Measurements from ENCODE around the gene HAGHL. TPM values are rescaled to one million over a fixed set of nuclear protein-coding genes. Genes with fewer than 3 reads are reported as not detected.

HAGHL gene
- total RNA-seq, 1 experiment from 2014 or later: 2.5 TPM

GRCh38 chr16:761625-762513 lies 35.0 kb downstream of the HAGHL start:
- Histone ChIP-seq H3K27ac (ENCODE audit: low read depth, low read length, poor library complexity, severe bottlenecking) (no peak overlapping the region), H3K4me1 (ENCODE audit: insufficient read depth, low read length, poor library complexity, severe bottlenecking) (no peaks in the 10 kb centered on the region), H3K27me3 (replicated peaks; ENCODE audit: insufficient read depth, low read depth, low read length, poor library complexity) (no peaks in the 10 kb centered on the region), H3K9me3 (ENCODE audit: low read depth, low read length, poor library complexity, severe bottlenecking) (no peaks in the 10 kb centered on the region), H3K4me3 (ENCODE audit: low read depth, low read length, poor library complexity, severe bottlenecking) (no peak overlapping the region), H3K36me3 (ENCODE audit: insufficient read depth, low read length, poor library complexity, severe bottlenecking) (no peaks in the 10 kb centered on the region)
- no TSS peak for BruUV-seq (replicated peaks)
- DNase-seq (ENCODE audit: low spot score): no peak
- ChIA-PET POLR2A (ENCODE audit: low non-redundant PET) (no interaction called here), CTCF (no interaction called here)
- TF ChIP-seq EZH2 (IDR thresholded peaks at IDR 0.05; ENCODE audit: borderline replicate concordance, low read depth, low read length, poor library complexity, severe bottlenecking) (no peak), CTCF (conservative IDR thresholded peaks at IDR 0.05; ENCODE audit: low read depth, low read length) (no peak)
- intact Hi-C loops (cut with micrococcal nuclease; ENCODE audit: unreplicated experiment): no loop called here

DNA sequence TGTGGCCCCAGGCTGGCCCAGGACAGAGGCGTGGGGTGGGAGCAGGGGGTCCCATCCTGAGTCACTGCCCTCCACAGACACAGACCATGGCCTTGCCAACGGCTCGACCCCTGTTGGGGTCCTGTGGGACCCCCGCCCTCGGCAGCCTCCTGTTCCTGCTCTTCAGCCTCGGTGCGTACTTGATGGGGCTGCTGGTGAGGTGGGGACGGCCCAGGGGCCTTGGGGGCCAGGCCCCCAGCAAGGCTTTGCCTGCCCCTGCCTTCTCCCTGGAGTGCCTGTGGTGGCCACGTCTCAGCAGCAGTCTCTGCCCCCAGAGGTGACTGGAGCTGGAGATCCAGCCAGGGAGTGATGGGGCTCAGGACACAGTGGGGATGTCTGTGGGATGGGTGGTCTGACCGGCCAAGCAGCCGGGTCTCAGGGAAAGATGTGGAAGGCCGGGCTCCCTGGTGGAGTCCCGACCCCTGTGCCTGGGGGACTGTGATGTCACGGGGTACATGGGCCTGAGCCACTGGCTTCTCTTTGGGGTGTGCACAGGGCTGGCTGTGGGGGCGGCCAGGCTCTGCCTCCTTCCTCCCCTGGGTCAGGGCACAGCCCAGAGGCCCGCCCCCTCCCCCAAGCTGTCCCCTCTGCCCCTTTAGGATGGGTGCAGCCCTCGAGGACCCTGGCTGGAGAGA lies 35.8 kb downstream of the HAGHL start:
- no peaks in the 10 kb centered on the region for H3K9me3 ChIP-seq (ENCODE audit: low read depth, low read length, poor library complexity, severe bottlenecking)
- no peaks in the 10 kb centered on the region for H3K27me3 ChIP-seq (replicated peaks; ENCODE audit: insufficient read depth, low read depth, low read length, poor library complexity)
- H3K4me1 ChIP-seq (ENCODE audit: insufficient read depth, low read length, poor library complexity, severe bottlenecking): no peaks in the 10 kb centered on the region
- no peak overlapping the region for H3K4me3 ChIP-seq (ENCODE audit: low read depth, low read length, poor library complexity, severe bottlenecking)
- no peak overlapping the region for H3K27ac ChIP-seq (ENCODE audit: low read depth, low read length, poor library complexity, severe bottlenecking)
- intact Hi-C loops (cut with micrococcal nuclease; ENCODE audit: unreplicated experiment): no loop called here
- no peaks in the 10 kb centered on the region for H3K36me3 ChIP-seq (ENCODE audit: insufficient read depth, low read length, poor library complexity, severe bottlenecking)
- ChIA-PET POLR2A (ENCODE audit: low non-redundant PET) (no interaction called here), CTCF (no interaction called here)
- TF ChIP-seq EZH2 (IDR thresholded peaks at IDR 0.05; ENCODE audit: borderline replicate concordance, low read depth, low read length, poor library complexity, severe bottlenecking): no peak
- no TSS peak for BruUV-seq (replicated peaks)
- no peak for DNase-seq (ENCODE audit: low spot score)

DNA sequence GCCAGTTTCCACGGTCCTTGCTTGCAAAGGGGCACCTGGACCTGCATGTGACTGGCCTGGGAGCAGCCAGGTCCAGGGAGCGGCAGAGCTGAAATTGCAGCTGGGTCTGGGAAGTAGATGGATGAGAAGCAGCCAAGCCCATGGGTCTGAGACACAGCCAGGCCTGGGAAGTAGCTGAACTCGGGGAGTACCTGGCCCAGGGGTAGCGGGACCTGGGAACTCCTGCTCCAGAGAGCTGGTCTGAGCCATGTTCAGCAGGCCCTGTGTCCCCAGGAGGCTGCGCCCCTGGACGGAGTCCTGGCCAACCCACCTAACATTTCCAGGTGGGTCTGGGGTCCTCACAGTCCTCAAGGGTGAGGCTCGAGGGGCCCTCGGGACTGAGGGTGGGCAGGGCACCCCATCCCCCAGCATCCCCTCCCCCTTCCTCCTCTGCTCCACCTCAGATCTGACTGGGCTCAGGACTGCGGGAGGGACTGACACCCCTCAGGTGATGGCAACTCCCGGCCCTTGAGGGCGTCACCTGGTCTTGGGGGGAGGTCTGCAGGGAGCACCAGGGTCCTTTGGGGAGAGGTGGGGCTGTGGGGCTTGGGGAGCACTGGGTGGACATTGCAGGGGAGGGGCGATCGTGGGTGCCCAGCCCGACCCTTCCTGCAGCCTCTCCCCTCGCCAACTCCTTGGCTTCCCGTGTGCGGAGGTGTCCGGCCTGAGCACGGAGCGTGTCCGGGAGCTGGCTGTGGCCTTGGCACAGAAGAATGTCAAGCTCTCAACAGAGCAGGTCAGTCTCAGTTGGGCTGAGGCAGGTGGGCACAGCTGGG lies 36.7 kb downstream of the HAGHL start:
- no peaks in the 10 kb centered on the region for H3K27me3 ChIP-seq (replicated peaks; ENCODE audit: insufficient read depth, low read depth, low read length, poor library complexity)
- POLR2A ChIA-PET (ENCODE audit: low non-redundant PET): no interaction called here
- H3K36me3 ChIP-seq (ENCODE audit: insufficient read depth, low read length, poor library complexity, severe bottlenecking): no peaks in the 10 kb centered on the region
- intact Hi-C loops (cut with micrococcal nuclease; ENCODE audit: unreplicated experiment): no loop called here
- TF ChIP-seq CTCF (conservative IDR thresholded peaks at IDR 0.05; ENCODE audit: low read depth, low read length): no peak
- TF ChIP-seq EZH2 (IDR thresholded peaks at IDR 0.05; ENCODE audit: borderline replicate concordance, low read depth, low read length, poor library complexity, severe bottlenecking): no peak
- no peak overlapping the region for H3K4me3 ChIP-seq (ENCODE audit: low read depth, low read length, poor library complexity, severe bottlenecking)
- H3K27ac ChIP-seq (ENCODE audit: low read depth, low read length, poor library complexity, severe bottlenecking): no peak overlapping the region
- BruUV-seq (replicated peaks): no TSS peak
- H3K4me1 ChIP-seq (ENCODE audit: insufficient read depth, low read length, poor library complexity, severe bottlenecking): no peaks in the 10 kb centered on the region
- CTCF ChIA-PET: no interaction called here
- H3K9me3 ChIP-seq (ENCODE audit: low read depth, low read length, poor library complexity, severe bottlenecking): no peaks in the 10 kb centered on the region
- DNase-seq (ENCODE audit: low spot score): no peak

All from A673 (cell line).